Activated CD4-positive, alpha-beta T cell treated with anti-CD3 and anti-CD28 coated beads for 1 hour (primary cell): ENCODE data around the gene SAMD3.
"Not testable (repeated sequence)": the region's sequence is repeated elsewhere in the genome, so short reads cannot be mapped to it uniquely, and the experiment has no call there.

Source experiments
- DNase-seq: peaks from one replicate; pipeline ENCODE4 v3.0.0-alpha.2; 2020

SAMD3 gene

GRCh38 chr6:130127195-130127594 is 95.6 kb downstream of the SAMD3 start:
- DNase-seq = no peak

- no peak for DNase-seq
Measured at GRCh38 chr6:130122243-130122642, 100.5 kb downstream of the SAMD3 start.

DNA sequence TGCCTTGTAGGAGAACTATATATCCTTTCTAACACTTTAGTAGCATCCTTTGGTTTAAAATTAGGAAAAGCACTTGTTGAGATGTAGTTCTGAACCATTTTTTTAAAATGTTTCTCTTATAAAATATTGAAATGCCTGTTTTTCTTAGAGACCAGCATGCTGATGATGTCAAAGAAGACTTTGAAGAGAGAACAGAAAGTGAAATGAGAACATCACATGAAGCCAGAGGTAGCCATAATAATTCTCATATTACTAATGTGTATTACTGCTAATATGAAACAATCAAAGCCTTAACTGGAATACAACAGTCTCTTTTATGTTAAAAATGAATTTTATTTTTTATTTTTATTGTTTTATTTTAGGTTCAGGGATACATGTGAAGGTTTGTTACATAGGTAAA is 102.0 kb downstream of the SAMD3 start:
- no peak for DNase-seq

DNA sequence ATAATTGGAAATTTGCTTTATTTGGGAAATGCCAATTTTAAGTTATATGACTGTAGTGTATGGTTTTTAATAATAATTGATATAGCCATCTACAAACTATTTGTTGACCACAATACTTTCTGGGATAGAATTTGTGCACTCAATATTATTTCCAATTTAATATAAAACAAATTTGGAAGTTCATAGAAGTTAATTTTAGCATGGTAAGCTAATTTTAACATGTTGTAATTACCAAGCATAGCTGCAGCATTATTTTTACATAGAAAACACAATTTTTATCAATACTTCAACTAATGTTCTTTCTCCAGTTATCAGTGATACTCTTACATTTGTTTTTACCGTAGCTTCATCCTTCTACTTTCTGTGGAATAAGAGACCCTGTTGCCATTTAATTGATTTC is 103.5 kb downstream of the SAMD3 start:
- DNase-seq = no peak

DNA sequence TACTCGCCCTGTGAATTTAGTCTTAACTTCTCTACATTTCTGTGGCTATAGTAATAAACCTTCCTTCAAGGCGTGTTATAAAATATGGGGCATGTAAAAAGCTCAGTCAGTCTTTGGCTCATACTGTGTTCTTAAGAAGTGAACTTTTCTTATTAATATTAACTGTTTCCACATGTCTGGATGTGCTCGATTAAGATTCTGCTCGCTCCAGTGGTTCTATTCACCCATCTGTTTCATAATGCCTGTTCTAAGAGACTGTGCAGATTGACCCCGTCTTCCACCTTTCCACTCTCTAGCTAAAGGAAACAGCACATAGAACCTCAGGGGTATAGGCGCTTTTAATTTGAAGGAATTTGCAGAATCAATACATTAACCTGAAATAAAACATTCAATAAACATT is 104.5 kb downstream of the SAMD3 start:
- DNase-seq = no peak

GRCh38 chr6:130117187-130117701 is 105.5 kb downstream of the SAMD3 start:
- not testable (repeated sequence) for DNase-seq

GRCh38 chr6:130116273-130116672 is 106.5 kb downstream of the SAMD3 start:
- no peak for DNase-seq

DNA sequence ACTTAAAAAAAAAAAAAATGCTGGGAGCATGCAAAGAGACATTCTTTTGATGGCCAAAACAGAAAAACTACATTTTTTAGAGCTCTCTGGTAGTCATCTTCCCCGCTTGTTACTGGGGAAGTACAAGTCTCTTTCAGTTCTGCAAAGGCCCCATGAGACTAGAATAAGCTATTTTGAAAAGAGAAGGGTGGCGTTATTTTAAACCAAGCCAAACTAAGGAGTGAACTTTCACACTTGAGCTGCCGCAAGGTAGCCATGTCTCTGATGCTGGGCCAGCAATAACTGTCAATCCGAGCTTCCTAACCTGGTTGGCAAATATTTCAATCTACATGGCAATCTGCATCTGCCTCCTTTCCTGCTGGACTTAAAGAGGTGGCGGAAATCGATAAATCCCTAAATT is 107.7 kb downstream of the SAMD3 start:
- no peak for DNase-seq

GRCh38 chr6:130113201-130113710 is 109.5 kb downstream of the SAMD3 start:
- DNase-seq = no peak

- no peak for DNase-seq
Measured at GRCh38 chr6:130111031-130111430, 111.7 kb downstream of the SAMD3 start.

- no peak for DNase-seq
Measured at GRCh38 chr6:130107710-130108109, 115.0 kb downstream of the SAMD3 start.

- no peak for DNase-seq
Measured at GRCh38 chr6:130105996-130106704, 116.6 kb downstream of the SAMD3 start.

GRCh38 chr6:130099119-130099518 is 123.6 kb downstream of the SAMD3 start:
- no peak for DNase-seq

GRCh38 chr6:130098317-130098716 is 124.4 kb downstream of the SAMD3 start:
- no peak for DNase-seq
